GM10266 (cell line): ENCODE data around the gene OPA1.

ENCODE experiments used
- DNase-seq: peaks from one replicate; pipeline ENCODE4 v3.0.0; 2012; ENCODE audit errors: extremely low spot score
- TF ChIP-seq, protein P1 (sequence below): IDR thresholded peaks from 2 replicates; pipeline ENCODE4 v1.5.1; 2012; ENCODE audit warnings: mild to moderate bottlenecking, low read depth; ENCODE audit not compliant: control insufficient read depth, insufficient read depth; ENCODE audit errors: missing control alignments

OPA1 gene

DNA sequence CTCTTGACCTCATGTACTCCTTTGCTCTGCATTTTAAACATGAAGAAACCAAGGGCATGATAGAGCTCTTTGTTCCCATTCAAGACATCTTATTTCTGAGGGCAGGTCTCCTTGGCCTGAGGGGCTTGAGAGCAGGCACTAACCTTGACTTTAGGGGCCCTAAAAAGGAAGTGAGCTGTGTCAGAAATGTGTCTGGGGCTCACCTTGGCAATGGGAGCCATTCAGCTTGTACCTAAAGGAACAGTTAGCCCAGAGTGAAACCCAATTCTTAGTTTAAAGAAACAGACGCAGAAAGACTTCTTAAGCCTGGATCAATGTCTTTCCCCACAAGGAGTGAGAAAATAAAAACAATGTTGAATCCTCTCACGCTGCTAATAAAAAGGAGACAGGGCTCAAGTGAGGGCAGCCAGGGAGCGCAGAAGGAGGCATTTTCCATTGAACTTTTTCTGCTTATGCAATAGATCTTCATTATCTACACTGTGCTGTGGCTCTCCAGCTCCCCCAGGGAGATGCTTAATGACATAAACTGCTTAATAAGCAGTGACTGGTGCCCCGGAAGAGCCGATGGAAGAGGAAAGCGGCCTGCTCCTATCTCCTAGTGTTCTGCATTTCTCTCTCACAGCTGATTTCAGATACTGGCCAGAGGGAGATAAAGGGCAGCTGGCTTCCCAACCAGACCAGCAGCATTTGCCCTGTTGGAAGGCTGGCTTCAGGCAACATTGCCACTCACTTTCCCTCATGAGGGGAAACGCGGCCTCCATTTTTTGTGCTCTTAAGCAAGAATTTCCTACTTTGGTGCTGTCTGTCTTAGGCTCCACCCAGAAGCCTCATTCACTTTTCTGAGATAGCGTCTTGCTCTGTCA, 152.0 kb downstream of the OPA1 start:
- TF ChIP-seq, protein P1, sequence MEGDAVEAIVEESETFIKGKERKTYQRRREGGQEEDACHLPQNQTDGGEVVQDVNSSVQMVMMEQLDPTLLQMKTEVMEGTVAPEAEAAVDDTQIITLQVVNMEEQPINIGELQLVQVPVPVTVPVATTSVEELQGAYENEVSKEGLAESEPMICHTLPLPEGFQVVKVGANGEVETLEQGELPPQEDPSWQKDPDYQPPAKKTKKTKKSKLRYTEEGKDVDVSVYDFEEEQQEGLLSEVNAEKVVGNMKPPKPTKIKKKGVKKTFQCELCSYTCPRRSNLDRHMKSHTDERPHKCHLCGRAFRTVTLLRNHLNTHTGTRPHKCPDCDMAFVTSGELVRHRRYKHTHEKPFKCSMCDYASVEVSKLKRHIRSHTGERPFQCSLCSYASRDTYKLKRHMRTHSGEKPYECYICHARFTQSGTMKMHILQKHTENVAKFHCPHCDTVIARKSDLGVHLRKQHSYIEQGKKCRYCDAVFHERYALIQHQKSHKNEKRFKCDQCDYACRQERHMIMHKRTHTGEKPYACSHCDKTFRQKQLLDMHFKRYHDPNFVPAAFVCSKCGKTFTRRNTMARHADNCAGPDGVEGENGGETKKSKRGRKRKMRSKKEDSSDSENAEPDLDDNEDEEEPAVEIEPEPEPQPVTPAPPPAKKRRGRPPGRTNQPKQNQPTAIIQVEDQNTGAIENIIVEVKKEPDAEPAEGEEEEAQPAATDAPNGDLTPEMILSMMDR: no peak
- no peak for DNase-seq

DNA sequence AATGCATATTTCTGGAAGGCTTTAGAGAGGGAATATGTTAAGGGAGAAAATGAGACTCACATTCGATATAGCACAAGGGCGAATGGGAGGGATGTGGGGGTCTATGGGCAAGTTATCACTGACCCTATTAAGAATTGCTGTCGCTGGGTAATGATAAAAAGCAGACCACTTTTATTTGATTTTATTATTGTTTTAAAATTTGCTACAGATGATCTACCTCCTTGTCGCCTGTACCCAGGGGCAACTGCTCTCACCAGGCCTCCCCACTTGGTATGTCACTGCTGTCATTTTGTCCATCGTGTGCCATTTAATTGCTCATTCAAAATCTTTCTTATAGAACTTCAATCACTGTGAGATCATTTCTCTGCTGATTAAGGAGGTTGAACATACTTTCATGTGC, 153.8 kb downstream of the OPA1 start:
- TF ChIP-seq, protein P1: no peak
- no peak for DNase-seq
